Panc1 (cell line): ENCODE measurements around the gene CTLA4. TPM values are rescaled to one million over a fixed set of nuclear protein-coding genes. Genes with fewer than 3 reads are reported as not detected.

ENCODE experiments used
- ATAC-seq: fragments of 200-7000 bp; cut with Tn5 transposase; 2 replicates; pipeline ENCODE4 v1.9.1; 2020; ENCODE audit warnings: mild to moderate bottlenecking, moderate library complexity
- BruUV-seq: library from RNA; stranded (reverse); fragments of 400-500 nt; replicated peaks from 2 replicates; lab custom pipeline; 2021; lab: Mats Ljungman, UMichigan
- CTCF ChIA-PET: fragments of 300-600 bp; sonication (Branson Sonifier 250); formaldehyde crosslinking; loops from one replicate; lab custom pipeline; 2022; ENCODE audit warnings: antibody characterized with exemption; lab: Charles Lee
- POLR2A ChIA-PET: fragments of 300-600 bp; sonication (Branson Sonifier 250); formaldehyde crosslinking; loops from one replicate; lab custom pipeline; 2022; ENCODE audit warnings: antibody characterized with exemption; lab: Charles Lee
- DNase-seq: peaks from one replicate; pipeline ENCODE4 v3.0.0-alpha.2; 2010; ENCODE audit warnings: low read depth, low spot score
- H3K27ac ChIP-seq: 2 replicates; pipeline ENCODE4 v1.5.1; 2011; ENCODE audit warnings: mild to moderate bottlenecking, low read length, inconsistent platforms
- H3K27me3 ChIP-seq: fragments of 200-500 bp; sonication (Bioruptor generic); 2 replicates; pipeline ENCODE4 v1.6.0; 2014; ENCODE audit warnings: low read length, inconsistent platforms; ENCODE audit not compliant: control insufficient read depth, insufficient read depth
- H3K36me3 ChIP-seq: fragments of 200-500 bp; sonication (Bioruptor generic); 2 replicates; pipeline ENCODE4 v1.5.1; 2014; ENCODE audit warnings: inconsistent platforms, mild to moderate bottlenecking, low read length, moderate library complexity; ENCODE audit not compliant: control insufficient read depth, insufficient read depth
- H3K4me1 ChIP-seq: 2 replicates; pipeline ENCODE4 v1.5.1; 2011; ENCODE audit warnings: inconsistent platforms, mild to moderate bottlenecking, low read length, moderate library complexity; ENCODE audit not compliant: control insufficient read depth, insufficient read depth
- H3K4me3 ChIP-seq, 2 experiments: 2 replicates each; pipeline ENCODE4 v1.5.1; 2011 to 2012; ENCODE audit warnings: low read depth in 2 of 2, low read length in 2 of 2, mild to moderate bottlenecking in 2 of 2, inconsistent platforms in 1 of 2, moderate library complexity in 1 of 2
- H3K9me3 ChIP-seq: fragments of 200-500 bp; sonication (Bioruptor generic); 2 replicates; pipeline ENCODE4 v1.5.1; 2014; ENCODE audit warnings: low read depth, mild to moderate bottlenecking, inconsistent platforms, low read length, moderate library complexity; ENCODE audit not compliant: control insufficient read depth, insufficient read depth
- CTCF ChIP-seq: fragments of 450-650 bp; IDR thresholded peaks from 2 replicates; pipeline ENCODE4 v1.5.1; 2017; ENCODE audit warnings: mild to moderate bottlenecking
- POLR2AphosphoS5 ChIP-seq: IDR thresholded peaks from 2 replicates; pipeline ENCODE4 v1.6.1; 2012; ENCODE audit warnings: mild to moderate bottlenecking, low read depth, low read length, moderate library complexity
- REST ChIP-seq, 2 experiments: IDR thresholded peaks; 2 replicates each; pipeline ENCODE4 v1.6.1; 2011 to 2012; ENCODE audit warnings: low read depth in 2 of 2, control low read depth in 1 of 2, low read length in 1 of 2, mild to moderate bottlenecking in 1 of 2, moderate library complexity in 1 of 2; ENCODE audit not compliant: insufficient read depth in 1 of 2
- SIN3A ChIP-seq: IDR thresholded peaks from 2 replicates; pipeline ENCODE4 v1.6.1; 2012; ENCODE audit warnings: low read depth, mild to moderate bottlenecking, low read length, moderate library complexity, borderline replicate concordance; ENCODE audit not compliant: insufficient read depth
- TCF7L2 ChIP-seq: IDR thresholded peaks from 2 replicates; pipeline ENCODE4 v1.6.1; 2011; ENCODE audit warnings: mild to moderate bottlenecking, low read depth, low read length, inconsistent platforms
- in situ Hi-C: cut with HindIII; loops from 2 replicates; pipeline ENCODE4 v1.10.0; 2016; ENCODE audit warnings: low sequenced_read_pairs, low pct_unique_long_range_greater_than_20kb
- intact Hi-C: fragments of 100-400 bp; cut with micrococcal nuclease; formaldehyde crosslinking; loops from one replicate; pipeline ENCODE4 v1.10.0; 2022; ENCODE audit not compliant: unreplicated experiment
- total RNA-seq: library from RNA; stranded (reverse); gene quantifications from one replicate; pipeline ENCODE4 v1.2.1, GENCODE V29; 2021; ENCODE audit not compliant: unreplicated experiment

CTLA4 gene
- total RNA-seq, 1 experiment from 2014 or later: 0.08 TPM

- Histone ChIP-seq H3K27me3 (peaks cover 21% of the 10 kb centered on the region), H3K9me3 (no peaks in the 10 kb centered on the region), H3K4me3 (no peak overlapping the region), H3K4me1 (no peaks in the 10 kb centered on the region), H3K27ac (no peak overlapping the region), H3K36me3 (no peaks in the 10 kb centered on the region)
- ChIA-PET POLR2A (no interaction called here), CTCF (no interaction called here)
- in situ Hi-C loops (no loop called here), intact Hi-C loops (no loop called here)
- no peak for ATAC-seq
- BruUV-seq: no TSS peak
- no peak for TF ChIP-seq REST (IDR thresholded peaks at IDR 0.05; ENCODE audit: insufficient read depth in 1 of 2, low read depth in 2 of 2, low read length in 1 of 2)
- TF ChIP-seq CTCF: no peak
- no peak for TF ChIP-seq SIN3A
- no peak for TF ChIP-seq TCF7L2
- no peak for TF ChIP-seq POLR2AphosphoS5
- no peak for DNase-seq
Measured at GRCh38 chr2:203842373-203842772, 25.2 kb upstream of the CTLA4 start.

DNA sequence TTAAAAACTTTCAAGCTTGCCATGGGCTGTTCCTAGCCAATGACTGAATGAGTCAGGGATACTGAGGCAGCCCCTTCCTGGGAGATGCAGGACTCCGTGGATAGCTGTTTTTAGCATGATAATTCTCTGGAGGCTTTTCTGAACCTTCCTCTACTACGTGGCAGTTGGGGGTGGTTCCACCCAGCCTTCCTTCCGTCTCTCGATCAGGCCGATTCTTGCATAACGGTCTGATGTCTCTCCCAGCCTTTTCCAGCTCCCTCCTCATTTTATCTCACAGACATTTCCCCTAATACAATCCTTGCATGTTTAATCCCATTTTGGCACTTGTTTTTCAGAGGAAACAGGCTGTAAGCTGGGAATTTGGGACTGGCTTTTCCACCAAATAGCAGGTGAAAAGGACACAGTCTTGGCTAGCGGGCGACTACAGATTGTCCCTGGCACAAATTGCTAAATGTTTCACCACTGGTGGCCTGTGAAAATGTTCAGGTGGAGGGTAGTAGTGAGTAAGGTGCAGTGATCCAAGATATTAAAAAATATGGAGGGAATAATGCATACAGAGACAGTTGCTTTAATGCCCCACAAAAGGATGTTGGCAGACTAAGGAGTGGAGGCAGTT lies 21.0 kb upstream of the CTLA4 start:
- no peaks in the 10 kb centered on the region for H3K4me1 ChIP-seq
- TF ChIP-seq POLR2AphosphoS5 (no peak), TCF7L2 (no peak), REST (IDR thresholded peaks at IDR 0.05; ENCODE audit: insufficient read depth in 1 of 2, low read depth in 2 of 2, low read length in 1 of 2) (no peak), SIN3A (no peak), CTCF (no peak)
- no peaks in the 10 kb centered on the region for H3K9me3 ChIP-seq
- H3K4me3 ChIP-seq: no peak overlapping the region
- H3K27ac ChIP-seq: no peak overlapping the region
- ChIA-PET CTCF (interaction anchor here (0.7 kb wide), 1 partner anchor 975 kb away, joined by 10 read pairs; no protein-coding TSS in a partner anchor), POLR2A (no interaction called here)
- intact Hi-C loops (no loop called here), in situ Hi-C loops (no loop called here)
- no peak for ATAC-seq
- no peaks in the 10 kb centered on the region for H3K36me3 ChIP-seq
- H3K27me3 ChIP-seq: peaks cover 13% of the 10 kb centered on the region; the same call in 1 of the 2 replicates
- no TSS peak for BruUV-seq
- DNase-seq: no peak
